ENCODE measurements around the gene MARCHF7. TPM values are rescaled to one million over a fixed set of nuclear protein-coding genes. Genes with fewer than 3 reads are reported as not detected.
A peak's percentile ranks its signal among the peaks of the same experiment; 100 is the strongest.

The MARCHF7 gene
- total RNA-seq, 3 donors from 2014 or later (not counting 1 experiment from before 2014, with no cell fraction given) = 60.5 to 96.5 (median 66.8) TPM

DNA sequence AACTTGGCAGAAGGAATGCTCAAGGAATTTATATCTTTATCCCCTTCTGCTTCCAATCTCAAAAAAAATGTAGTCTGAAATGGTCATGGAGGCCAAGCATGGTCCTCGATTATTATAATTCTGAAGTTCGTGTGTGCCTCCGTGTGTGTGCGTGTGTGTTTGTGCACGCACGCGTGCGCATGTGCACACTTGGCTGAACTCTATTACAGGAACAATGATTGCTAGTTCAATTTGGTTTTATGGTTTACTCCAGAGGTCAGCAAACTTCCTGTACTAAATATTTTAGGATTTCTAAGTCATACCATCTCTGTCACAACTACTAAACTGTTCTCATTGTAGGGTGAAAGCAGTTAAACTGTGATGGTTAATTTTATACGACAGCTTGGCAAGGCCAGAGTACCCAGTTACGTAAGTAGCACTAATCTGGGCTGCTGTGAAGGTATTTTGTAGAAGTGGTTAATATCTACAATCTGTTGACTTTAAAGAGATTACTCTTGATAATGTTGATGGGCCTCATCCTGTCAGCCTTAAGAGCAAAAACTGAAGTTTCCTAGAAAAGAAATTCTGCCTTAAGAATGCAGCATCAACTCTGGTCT lies 5.8 kb upstream of the MARCHF7 start:
- TF ChIP-seq, protein P1, sequence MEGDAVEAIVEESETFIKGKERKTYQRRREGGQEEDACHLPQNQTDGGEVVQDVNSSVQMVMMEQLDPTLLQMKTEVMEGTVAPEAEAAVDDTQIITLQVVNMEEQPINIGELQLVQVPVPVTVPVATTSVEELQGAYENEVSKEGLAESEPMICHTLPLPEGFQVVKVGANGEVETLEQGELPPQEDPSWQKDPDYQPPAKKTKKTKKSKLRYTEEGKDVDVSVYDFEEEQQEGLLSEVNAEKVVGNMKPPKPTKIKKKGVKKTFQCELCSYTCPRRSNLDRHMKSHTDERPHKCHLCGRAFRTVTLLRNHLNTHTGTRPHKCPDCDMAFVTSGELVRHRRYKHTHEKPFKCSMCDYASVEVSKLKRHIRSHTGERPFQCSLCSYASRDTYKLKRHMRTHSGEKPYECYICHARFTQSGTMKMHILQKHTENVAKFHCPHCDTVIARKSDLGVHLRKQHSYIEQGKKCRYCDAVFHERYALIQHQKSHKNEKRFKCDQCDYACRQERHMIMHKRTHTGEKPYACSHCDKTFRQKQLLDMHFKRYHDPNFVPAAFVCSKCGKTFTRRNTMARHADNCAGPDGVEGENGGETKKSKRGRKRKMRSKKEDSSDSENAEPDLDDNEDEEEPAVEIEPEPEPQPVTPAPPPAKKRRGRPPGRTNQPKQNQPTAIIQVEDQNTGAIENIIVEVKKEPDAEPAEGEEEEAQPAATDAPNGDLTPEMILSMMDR (IDR thresholded peaks at IDR 0.05) = no peak
- no peaks in the 10 kb centered on the region for H3K27me3 Mint-ChIP-seq (ENCODE audit: low read depth in 2 of 2)
- H3K4me3 Mint-ChIP-seq = no peak overlapping the region
- peaks cover 2% of the 10 kb centered on the region in 2 donors for H3K4me1 Mint-ChIP-seq
- Histone ChIP-seq H3K36me3 (ENCODE audit: control insufficient read depth, insufficient read depth, low read length) (no peaks in the 10 kb centered on the region), H3K9me3 (ENCODE audit: control insufficient read depth, insufficient read depth, low read length) (no peaks in the 10 kb centered on the region), H3K27ac (ENCODE audit: low read length) (no peak overlapping the region), H3K27me3 (ENCODE audit: control insufficient read depth, insufficient read depth, low read length) (no peaks in the 10 kb centered on the region), H3K4me1 (ENCODE audit: control insufficient read depth, insufficient read depth, low read length) (no peaks in the 10 kb centered on the region), H3K4me3 (ENCODE audit: low read length) (no peak overlapping the region)
- no peaks in the 10 kb centered on the region for H3K36me3 Mint-ChIP-seq
- 88% methylated on average over 10 of the region's 10 CpGs for WGBS (ENCODE audit: insufficient coverage)
- no peaks in the 10 kb centered on the region for H3K9me3 Mint-ChIP-seq
- ATAC-seq (peak in 1 of 3 donors; percentile 72), DNase-seq (no peak)
- no peak overlapping the region for H3K27ac Mint-ChIP-seq
- intact Hi-C loops (cut with micrococcal nuclease) = no loop called here

- peaks cover 11 to 15% of the 10 kb centered on the region in 2 donors for H3K4me1 Mint-ChIP-seq
- Histone ChIP-seq H3K27me3 (ENCODE audit: control insufficient read depth, insufficient read depth, low read length) (no peaks in the 10 kb centered on the region), H3K27ac (ENCODE audit: low read length) (no peak overlapping the region), H3K36me3 (ENCODE audit: control insufficient read depth, insufficient read depth, low read length) (no peaks in the 10 kb centered on the region), H3K4me3 (ENCODE audit: low read length) (no peak overlapping the region), H3K9me3 (ENCODE audit: control insufficient read depth, insufficient read depth, low read length) (no peaks in the 10 kb centered on the region), H3K4me1 (ENCODE audit: control insufficient read depth, insufficient read depth, low read length) (peaks cover 3% of the 10 kb centered on the region)
- H3K27ac Mint-ChIP-seq = no peak overlapping the region
- intact Hi-C loops (cut with micrococcal nuclease) = no loop called here
- DNase-seq = no peak
- no peaks in the 10 kb centered on the region for H3K9me3 Mint-ChIP-seq
- ATAC-seq = no peak
- H3K4me3 Mint-ChIP-seq = no peak overlapping the region
- H3K27me3 Mint-ChIP-seq (ENCODE audit: low read depth in 2 of 2) = no peaks in the 10 kb centered on the region
- TF ChIP-seq, protein P1 (IDR thresholded peaks at IDR 0.05) = no peak
- WGBS (ENCODE audit: insufficient coverage) = 100% methylated on average over 4 of the region's 5 CpGs
- no peaks in the 10 kb centered on the region for H3K36me3 Mint-ChIP-seq
Observed at GRCh38 chr2:159708066-159708760, 4.1 kb upstream of the MARCHF7 start.

GRCh38 chr2:159710601-159711180 lies 1.6 kb upstream of the MARCHF7 start:
- Histone ChIP-seq H3K9me3 (ENCODE audit: control insufficient read depth, insufficient read depth, low read length) (no peaks in the 10 kb centered on the region), H3K4me1 (ENCODE audit: control insufficient read depth, insufficient read depth, low read length) (peaks cover 19% of the 10 kb centered on the region), H3K4me3 (ENCODE audit: low read length) (no peak overlapping the region), H3K36me3 (ENCODE audit: control insufficient read depth, insufficient read depth, low read length) (peaks cover 2% of the 10 kb centered on the region), H3K27ac (ENCODE audit: low read length) (no peak overlapping the region), H3K27me3 (ENCODE audit: control insufficient read depth, insufficient read depth, low read length) (no peaks in the 10 kb centered on the region)
- H3K9me3 Mint-ChIP-seq = no peaks in the 10 kb centered on the region
- intact Hi-C loops (cut with micrococcal nuclease) = loop anchor here (5.0 to 10.0 kb wide), 2 partner anchors 483 to 566 kb away; no protein-coding TSS in a partner anchor
- WGBS (ENCODE audit: insufficient coverage) = 84% methylated on average over 3 of the region's 5 CpGs
- no peak for ATAC-seq
- H3K27me3 Mint-ChIP-seq (ENCODE audit: low read depth in 2 of 2) = no peaks in the 10 kb centered on the region
- H3K27ac Mint-ChIP-seq = no peak overlapping the region
- H3K36me3 Mint-ChIP-seq = no peaks in the 10 kb centered on the region
- H3K4me1 Mint-ChIP-seq = peaks cover 34 to 37% of the 10 kb centered on the region in 2 donors
- peak overlapping the region; percentile 21 for H3K4me3 Mint-ChIP-seq
- TF ChIP-seq, protein P1 (IDR thresholded peaks at IDR 0.05) = no peak
- DNase-seq = no peak
